K562 (cell line): Measurements from ENCODE around the gene SLC6A6. TPM values are rescaled to one million over a fixed set of nuclear protein-coding genes. Genes with fewer than 3 reads are reported as not detected.

Experiments
- ATF6 ChIP-seq: sonication (generic); formaldehyde crosslinking; IDR thresholded peaks from 2 replicates; pipeline ENCODE4 v1.4.0; 2020; ENCODE audit warnings: mild to moderate bottlenecking, missing genetic modification reagents
- CHCHD3 ChIP-seq: fragments of 250-450 bp; sonication (Bioruptor Pico); IDR thresholded peaks from 2 replicates; pipeline ENCODE4 v2.1.2; 2022; ENCODE audit warnings: mild to moderate bottlenecking
- ERF ChIP-seq: fragments of 450-650 bp; formaldehyde crosslinking; IDR thresholded peaks from 2 replicates; pipeline ENCODE4 v1.4.0; 2020; ENCODE audit warnings: mild to moderate bottlenecking, mixed read lengths
- HBP1 ChIP-seq: fragments of 450-650 bp; formaldehyde crosslinking; IDR thresholded peaks from 2 replicates; pipeline ENCODE4 v1.4.0; 2022; ENCODE audit warnings: missing genetic modification characterization
- MIER1 ChIP-seq: fragments of 450-650 bp; IDR thresholded peaks from 2 replicates; pipeline ENCODE4 v1.6.1; 2016; ENCODE audit warnings: antibody characterized with exemption, mild to moderate bottlenecking, low read depth
- PTTG1 ChIP-seq: fragments of 450-650 bp; IDR thresholded peaks from 2 replicates; pipeline ENCODE4 v1.6.1; 2016; ENCODE audit warnings: low read depth, mild to moderate bottlenecking, missing genetic modification characterization, missing compliant biosample characterization
- U2AF1 ChIP-seq: fragments of 200-400 bp; formaldehyde crosslinking; optimal IDR thresholded peaks from 2 replicates; pipeline ENCODE3; 2017; ENCODE audit warnings: mild to moderate bottlenecking, low read depth, low read length, moderate library complexity
- ZNF717 ChIP-seq: fragments of 250-450 bp; sonication (Bioruptor Pico); IDR thresholded peaks from 2 replicates; pipeline ENCODE4 v1.5.0; 2021
- polyA plus RNA-seq, 8 experiments: library from polyadenylated mRNA; depleted of rRNA in 4 of 8; stranded (reverse) in 5 of 8; unstranded in 3 of 8; fragments of >200 nt; fragmentation: Nextera tagmentation in 2 of 8; fragmentation: Illumina TruSeq in 1 of 8; extraction: Ambion mirVana in 2 of 8; extraction: Trizol in 1 of 8; gene quantifications; 2 replicates each; pipeline versions ENCODE4 v1.2.1 to v1.2.3, GENCODE V29; 2011 to 2014; ENCODE audit warnings: inconsistent platforms in 1 of 8, missing spikeins in 1 of 8
- total RNA-seq, 7 experiments: library from RNA; depleted of rRNA in 6 of 7; stranded (reverse); fragments of >200 nt in 6 of 7; fragmentation: Illumina TruSeq in 2 of 7; extraction: Trizol in 2 of 7; gene quantifications; 2 replicates each; pipeline versions ENCODE4 v1.2.1 to v1.2.3, GENCODE V29; 2011 to 2021; ENCODE audit warnings: low replicate concordance in 1 of 7
- TF ChIP-seq, protein P1 (sequence below): fragments of 250-450 bp; sonication (Bioruptor Pico); IDR thresholded peaks from 2 replicates; pipeline ENCODE4 v1.8.0; 2022; ENCODE audit warnings: moderate library complexity, mild to moderate bottlenecking, inconsistent platforms
- TF ChIP-seq, protein P2 (sequence below): fragments of 450-650 bp; IDR thresholded peaks from 2 replicates; pipeline ENCODE4 v1.6.1; 2016
- TF ChIP-seq, protein P3 (sequence below): fragments of 250-450 bp; sonication (Bioruptor Pico); IDR thresholded peaks from 2 replicates; pipeline ENCODE4 v1.5.0; 2021
- TF ChIP-seq, protein P4 (sequence below): fragments of 450-650 bp; IDR thresholded peaks from 2 replicates; pipeline ENCODE4 v1.6.1; 2016; ENCODE audit warnings: mild to moderate bottlenecking

The SLC6A6 gene
- total and polyA plus RNA-seq, 9 of the 15 experiments (the other 6 are each of a cell fraction or from before 2014, with no cell fraction given): 12.3 to 203 (median 93.2) TPM

GRCh38 chr3:14366248-14366647, 36.2 kb upstream of the SLC6A6 start (continued):
- TF ChIP-seq, protein P1, sequence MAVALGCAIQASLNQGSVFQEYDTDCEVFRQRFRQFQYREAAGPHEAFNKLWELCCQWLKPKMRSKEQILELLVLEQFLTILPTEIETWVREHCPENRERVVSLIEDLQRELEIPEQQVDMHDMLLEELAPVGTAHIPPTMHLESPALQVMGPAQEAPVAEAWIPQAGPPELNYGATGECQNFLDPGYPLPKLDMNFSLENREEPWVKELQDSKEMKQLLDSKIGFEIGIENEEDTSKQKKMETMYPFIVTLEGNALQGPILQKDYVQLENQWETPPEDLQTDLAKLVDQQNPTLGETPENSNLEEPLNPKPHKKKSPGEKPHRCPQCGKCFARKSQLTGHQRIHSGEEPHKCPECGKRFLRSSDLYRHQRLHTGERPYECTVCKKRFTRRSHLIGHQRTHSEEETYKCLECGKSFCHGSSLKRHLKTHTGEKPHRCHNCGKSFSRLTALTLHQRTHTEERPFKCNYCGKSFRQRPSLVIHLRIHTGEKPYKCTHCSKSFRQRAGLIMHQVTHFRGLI (CRISPR knock-in tag): no peak
- TF ChIP-seq MIER1 (no peak), ERF (no peak), HBP1 (CRISPR knock-in tag) (no peak), U2AF1 (no peak), PTTG1 (tag) (no peak), ATF6 (CRISPR knock-in tag) (no peak), CHCHD3 (CRISPR knock-in tag) (no peak), ZNF717 (CRISPR knock-in tag) (no peak)
- TF ChIP-seq, protein P2, sequence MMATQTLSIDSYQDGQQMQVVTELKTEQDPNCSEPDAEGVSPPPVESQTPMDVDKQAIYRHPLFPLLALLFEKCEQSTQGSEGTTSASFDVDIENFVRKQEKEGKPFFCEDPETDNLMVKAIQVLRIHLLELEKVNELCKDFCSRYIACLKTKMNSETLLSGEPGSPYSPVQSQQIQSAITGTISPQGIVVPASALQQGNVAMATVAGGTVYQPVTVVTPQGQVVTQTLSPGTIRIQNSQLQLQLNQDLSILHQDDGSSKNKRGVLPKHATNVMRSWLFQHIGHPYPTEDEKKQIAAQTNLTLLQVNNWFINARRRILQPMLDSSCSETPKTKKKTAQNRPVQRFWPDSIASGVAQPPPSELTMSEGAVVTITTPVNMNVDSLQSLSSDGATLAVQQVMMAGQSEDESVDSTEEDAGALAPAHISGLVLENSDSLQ: no peak
- TF ChIP-seq, protein P3, sequence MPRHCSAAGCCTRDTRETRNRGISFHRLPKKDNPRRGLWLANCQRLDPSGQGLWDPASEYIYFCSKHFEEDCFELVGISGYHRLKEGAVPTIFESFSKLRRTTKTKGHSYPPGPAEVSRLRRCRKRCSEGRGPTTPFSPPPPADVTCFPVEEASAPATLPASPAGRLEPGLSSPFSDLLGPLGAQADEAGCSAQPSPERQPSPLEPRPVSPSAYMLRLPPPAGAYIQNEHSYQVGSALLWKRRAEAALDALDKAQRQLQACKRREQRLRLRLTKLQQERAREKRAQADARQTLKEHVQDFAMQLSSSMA (CRISPR knock-in tag): no peak
- TF ChIP-seq, protein P4, sequence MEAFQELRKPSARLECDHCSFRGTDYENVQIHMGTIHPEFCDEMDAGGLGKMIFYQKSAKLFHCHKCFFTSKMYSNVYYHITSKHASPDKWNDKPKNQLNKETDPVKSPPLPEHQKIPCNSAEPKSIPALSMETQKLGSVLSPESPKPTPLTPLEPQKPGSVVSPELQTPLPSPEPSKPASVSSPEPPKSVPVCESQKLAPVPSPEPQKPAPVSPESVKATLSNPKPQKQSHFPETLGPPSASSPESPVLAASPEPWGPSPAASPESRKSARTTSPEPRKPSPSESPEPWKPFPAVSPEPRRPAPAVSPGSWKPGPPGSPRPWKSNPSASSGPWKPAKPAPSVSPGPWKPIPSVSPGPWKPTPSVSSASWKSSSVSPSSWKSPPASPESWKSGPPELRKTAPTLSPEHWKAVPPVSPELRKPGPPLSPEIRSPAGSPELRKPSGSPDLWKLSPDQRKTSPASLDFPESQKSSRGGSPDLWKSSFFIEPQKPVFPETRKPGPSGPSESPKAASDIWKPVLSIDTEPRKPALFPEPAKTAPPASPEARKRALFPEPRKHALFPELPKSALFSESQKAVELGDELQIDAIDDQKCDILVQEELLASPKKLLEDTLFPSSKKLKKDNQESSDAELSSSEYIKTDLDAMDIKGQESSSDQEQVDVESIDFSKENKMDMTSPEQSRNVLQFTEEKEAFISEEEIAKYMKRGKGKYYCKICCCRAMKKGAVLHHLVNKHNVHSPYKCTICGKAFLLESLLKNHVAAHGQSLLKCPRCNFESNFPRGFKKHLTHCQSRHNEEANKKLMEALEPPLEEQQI: no peak
